IMR-90 (cell line): ENCODE data around the gene USP36. TPM values are rescaled to one million over a fixed set of nuclear protein-coding genes. Genes with fewer than 3 reads are reported as not detected.

Source experiments
- ATAC-seq: fragments of 200-7000 bp; cut with Tn5 transposase; 2 replicates; pipeline ENCODE4 v1.9.1; 2020; ENCODE audit warnings: low read depth, mild to moderate bottlenecking, moderate library complexity
- BruUV-seq: library from RNA; stranded (reverse); fragments of 400-500 nt; replicated peaks from 2 replicates; lab custom pipeline; 2021; lab: Mats Ljungman, UMichigan
- CTCF ChIA-PET: fragments of 300-600 bp; formaldehyde crosslinking; extraction: SDS; loops from one replicate; lab custom pipeline; 2021; ENCODE audit warnings: antibody characterized with exemption; lab: Yijun Ruan, JAX
- POLR2A ChIA-PET: fragments of 300-600 bp; sonication (Branson Sonifier 250); formaldehyde crosslinking; loops from one replicate; lab custom pipeline; 2022; ENCODE audit warnings: antibody characterized with exemption; ENCODE audit not compliant: unreplicated experiment; lab: Charles Lee
- DNase-seq: peaks from one replicate; pipeline ENCODE4 v3.0.0; 2013
- H2AFZ ChIP-seq: replicated peaks from 2 replicates; pipeline ENCODE3; 2013; ENCODE audit warnings: low read length, mild to moderate bottlenecking; ENCODE audit not compliant: poor library complexity
- H2AK5ac ChIP-seq: 2 replicates; pipeline ENCODE4 v1.6.1; 2013; ENCODE audit warnings: low read depth, low read length, inconsistent platforms
- H2AK9ac ChIP-seq: replicated peaks from 2 replicates; pipeline ENCODE3; 2013; ENCODE audit warnings: mild to moderate bottlenecking, low read depth, low read length, moderate library complexity; ENCODE audit not compliant: poor library complexity
- H2BK120ac ChIP-seq: 2 replicates; pipeline ENCODE4 v1.6.1; 2013; ENCODE audit warnings: low read depth, low read length, inconsistent platforms
- H2BK15ac ChIP-seq: 3 replicates; pipeline ENCODE4 v1.6.1; 2013; ENCODE audit warnings: low read depth, low read length, inconsistent platforms
- H2BK20ac ChIP-seq: 2 replicates; pipeline ENCODE4 v1.6.1; 2013; ENCODE audit warnings: low read depth, mild to moderate bottlenecking, inconsistent platforms, low read length, moderate library complexity
- H2BK5ac ChIP-seq: 2 replicates; pipeline ENCODE4 v1.6.1; 2013; ENCODE audit warnings: mild to moderate bottlenecking, low read depth, low read length, inconsistent platforms; ENCODE audit not compliant: poor library complexity, severe bottlenecking
- H3K14ac ChIP-seq: replicated peaks from 2 replicates; pipeline ENCODE4 v1.6.1; 2013; ENCODE audit warnings: low read depth, low read length, inconsistent platforms
- H3K18ac ChIP-seq: 2 replicates; pipeline ENCODE4 v1.6.1; 2013; ENCODE audit warnings: low read depth, low read length, control low read depth
- H3K23ac ChIP-seq: 2 replicates; pipeline ENCODE4 v1.6.1; 2013; ENCODE audit warnings: low read depth, low read length, inconsistent platforms
- H3K27ac ChIP-seq: 2 replicates; pipeline ENCODE4 v1.5.1; 2013; ENCODE audit warnings: mild to moderate bottlenecking, control low read depth, low read length; ENCODE audit not compliant: insufficient read depth
- H3K27me3 ChIP-seq: 2 replicates; pipeline ENCODE4 v1.6.1; 2013; ENCODE audit warnings: low read length; ENCODE audit not compliant: control insufficient read depth, insufficient read depth
- H3K36me3 ChIP-seq: 2 replicates; pipeline ENCODE4 v1.6.1; 2013; ENCODE audit warnings: low read length, mixed read lengths; ENCODE audit not compliant: control insufficient read depth, insufficient read depth
- H3K4ac ChIP-seq: 2 replicates; pipeline ENCODE4 v1.6.1; 2013; ENCODE audit warnings: low read depth, low read length, inconsistent platforms
- H3K4me1 ChIP-seq: 2 replicates; pipeline ENCODE4 v1.6.1; 2013; ENCODE audit warnings: low read length, mixed read lengths; ENCODE audit not compliant: control insufficient read depth, insufficient read depth
- H3K4me2 ChIP-seq: 2 replicates; pipeline ENCODE4 v1.6.1; 2013; ENCODE audit warnings: low read depth, mild to moderate bottlenecking, control low read depth, low read length, moderate library complexity
- H3K4me3 ChIP-seq: 2 replicates; pipeline ENCODE4 v1.5.1; 2013; ENCODE audit warnings: low read depth, mild to moderate bottlenecking, control low read depth, low read length, moderate library complexity; ENCODE audit not compliant: insufficient read depth
- H3K56ac ChIP-seq: 2 replicates; pipeline ENCODE4 v1.6.1; 2013; ENCODE audit warnings: low read length, inconsistent platforms; ENCODE audit not compliant: insufficient read depth; ENCODE audit errors: extremely low read depth
- H3K79me1 ChIP-seq, 2 experiments: 2 replicates each; pipeline ENCODE4 v1.6.1; 2013; ENCODE audit warnings: low read length in 2 of 2, inconsistent platforms in 1 of 2, low read depth in 1 of 2
- H3K9ac ChIP-seq: 2 replicates; pipeline ENCODE4 v1.6.1; 2013; ENCODE audit warnings: low read depth, low read length, control low read depth
- H3K9me1 ChIP-seq: 2 replicates; pipeline ENCODE4 v1.6.1; 2013; ENCODE audit warnings: low read length, inconsistent platforms; ENCODE audit not compliant: insufficient read depth
- H3K9me3 ChIP-seq: 2 replicates; pipeline ENCODE4 v1.6.1; 2013; ENCODE audit warnings: low read length; ENCODE audit not compliant: control insufficient read depth, insufficient read depth
- H4K20me1 ChIP-seq: 2 replicates; pipeline ENCODE4 v1.6.1; 2013; ENCODE audit warnings: low read length, inconsistent platforms; ENCODE audit not compliant: insufficient read depth
- H4K5ac ChIP-seq: 2 replicates; pipeline ENCODE4 v1.6.1; 2013; ENCODE audit warnings: mild to moderate bottlenecking, low read depth, low read length, control low read depth
- H4K8ac ChIP-seq, 2 experiments: 2 replicates each; pipeline ENCODE4 v1.6.1; 2013; ENCODE audit warnings: low read depth in 2 of 2, low read length in 2 of 2, control low read depth in 1 of 2, inconsistent platforms in 1 of 2
- H4K91ac ChIP-seq: 2 replicates; pipeline ENCODE4 v1.6.1; 2013; ENCODE audit warnings: low read depth, low read length, inconsistent platforms; ENCODE audit not compliant: insufficient read depth
- BHLHE40 ChIP-seq: fragments of 150-350 bp; IDR thresholded peaks from 2 replicates; pipeline ENCODE4 v1.6.1; 2016; ENCODE audit warnings: mild to moderate bottlenecking, low read depth, low read length
- CEBPB ChIP-seq: IDR thresholded peaks from 2 replicates; pipeline ENCODE4 v1.6.1; 2012; ENCODE audit warnings: low read depth, low read length, improper control_type of control experiment
- CHD1 ChIP-seq: IDR thresholded peaks from 2 replicates; pipeline ENCODE4 v1.6.1; 2012; ENCODE audit warnings: low read depth, low read length, improper control_type of control experiment
- CTCF ChIP-seq: conservative IDR thresholded peaks from 2 replicates; pipeline ENCODE4 v1.5.1; 2012; ENCODE audit warnings: mild to moderate bottlenecking, low read depth, low read length, improper control_type of control experiment
- RCOR1 ChIP-seq: IDR thresholded peaks from 2 replicates; pipeline ENCODE4 v1.6.1; 2012; ENCODE audit warnings: mild to moderate bottlenecking, low read length, improper control_type of control experiment; ENCODE audit not compliant: insufficient replicate concordance
- SMC3 ChIP-seq: fragments of 150-350 bp; IDR thresholded peaks from 2 replicates; pipeline ENCODE4 v1.6.1; 2016; ENCODE audit warnings: low read depth, mild to moderate bottlenecking, antibody characterized with exemption, low read length, moderate library complexity
- WGBS, 2 experiments: methylation state at CpG; one replicate each; pipeline versions ENCODE4 v1.1.5 to v1.1.7; 2013; ENCODE audit warnings: missing lambda C conversion rate in 2 of 2; ENCODE audit not compliant: insufficient read length in 1 of 2; ENCODE audit errors: extremely low coverage in 2 of 2; 5-methylcytosine and 5-hydroxymethylcytosine counted together
- dilution Hi-C: fragments of 300-500 bp; cut with HindIII; formaldehyde crosslinking; loops from one replicate; pipeline ENCODE4 v1.14.3; 2018; ENCODE audit warnings: low sequenced_read_pairs; ENCODE audit not compliant: unreplicated experiment
- in situ Hi-C: fragments of 300-500 bp; cut with MboI; formaldehyde crosslinking; loops from 3 replicates; pipeline ENCODE4 v1.14.3; 2019; ENCODE audit warnings: low sequenced_read_pairs, inconsistent platforms, mixed read lengths
- intact Hi-C: fragments of 100-400 bp; cut with micrococcal nuclease; formaldehyde crosslinking; loops from 2 replicates; pipeline ENCODE4 v1.10.0; 2022
- polyA plus RNA-seq, 3 experiments: library from polyadenylated mRNA; depleted of rRNA; stranded (reverse); fragments of >200 nt; gene quantifications; 2 replicates each; pipeline ENCODE4 v1.2.3, GENCODE V29; 2012; ENCODE audit warnings: low replicate concordance in 1 of 3
- total RNA-seq: library from RNA; depleted of rRNA; stranded (reverse); fragments of >200 nt; gene quantifications from 2 replicates; pipeline ENCODE4 v1.2.3, GENCODE V29; 2012
- TF ChIP-seq, protein P1 (sequence below): fragments of 150-350 bp; IDR thresholded peaks from 2 replicates; pipeline ENCODE4 v1.6.1; 2016; ENCODE audit warnings: low read depth, mild to moderate bottlenecking, low read length, moderate library complexity, borderline replicate concordance

The USP36 gene
- total and polyA plus RNA-seq, 2 of the 4 experiments (the other 2 are of a cell fraction) = 30.6 to 38.3 TPM

DNA sequence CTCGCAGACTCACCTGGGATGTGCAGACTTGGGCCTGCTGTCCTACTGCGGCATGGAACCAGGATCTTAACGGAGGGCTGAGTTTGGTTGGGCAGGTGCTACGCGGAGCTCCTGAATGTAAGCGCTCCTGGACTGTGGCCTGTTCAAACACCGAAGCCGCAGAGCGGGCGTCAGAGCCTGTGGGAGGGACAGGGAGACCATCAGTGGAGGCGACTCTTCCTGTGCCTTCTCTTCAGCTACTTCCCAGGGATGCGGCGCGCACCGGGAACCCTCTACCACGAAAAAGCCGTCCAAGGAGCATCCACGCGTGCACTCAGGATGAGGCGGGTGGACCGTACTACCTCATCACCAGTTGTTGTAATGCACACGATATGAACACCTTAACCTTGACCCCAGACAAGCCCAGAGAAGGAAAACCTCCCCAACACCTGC, 2.0 kb downstream of the USP36 start (continued):
- TF ChIP-seq CTCF = no peak

DNA sequence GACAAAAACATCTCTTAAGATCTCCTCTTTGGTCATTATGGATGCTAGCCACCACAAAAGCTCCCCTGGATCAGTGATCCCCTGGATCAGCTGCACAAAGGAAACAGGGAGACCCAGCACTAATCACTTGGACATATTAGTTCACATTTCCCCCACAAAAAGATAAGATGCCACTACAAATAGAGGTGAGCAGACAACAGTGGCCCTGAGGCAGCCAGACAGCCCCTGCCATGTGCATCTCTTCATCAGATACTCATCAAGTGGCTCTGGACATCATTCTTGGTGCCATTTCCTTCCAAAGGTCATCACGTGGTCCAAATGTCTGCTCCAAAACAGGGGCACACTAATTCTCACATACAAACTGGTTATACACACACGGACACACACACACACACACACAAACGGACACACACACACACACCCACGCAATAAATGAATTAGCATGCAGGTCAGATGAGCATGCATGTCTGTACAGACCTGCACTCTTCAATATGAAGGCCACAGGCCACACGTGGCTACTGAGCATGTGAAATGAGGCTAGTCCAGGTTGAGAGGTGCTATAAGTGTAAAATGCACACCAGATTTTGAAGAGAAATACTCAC, 4.1 kb downstream of the USP36 start:
- no peak overlapping the region for H3K23ac ChIP-seq
- peaks cover 46% of the 10 kb centered on the region for H4K20me1 ChIP-seq
- H4K5ac ChIP-seq = no peak overlapping the region
- peak overlapping the region; percentile 24; the same call in 1 of the 2 replicates for H2AK5ac ChIP-seq
- H3K4me2 ChIP-seq = no peak overlapping the region
- WGBS, 2 experiments = no CpG with 5 or more reads among the region's 5 CpGs
- H3K4ac ChIP-seq = no peak overlapping the region
- intact Hi-C loops (no loop called here), dilution Hi-C loops (no loop called here), in situ Hi-C loops (no loop called here)
- peaks cover 50% of the 10 kb centered on the region for H3K36me3 ChIP-seq
- H2AK9ac ChIP-seq = peak overlapping the region; percentile 19
- H2BK5ac ChIP-seq = no peak overlapping the region
- H3K4me1 ChIP-seq = peaks cover 9% of the 10 kb centered on the region
- no peak overlapping the region for H4K8ac ChIP-seq
- TF ChIP-seq CHD1 (no peak), CEBPB (no peak), SMC3 (no peak), BHLHE40 (no peak), CTCF (no peak), RCOR1 (no peak)
- TF ChIP-seq, protein P1, sequence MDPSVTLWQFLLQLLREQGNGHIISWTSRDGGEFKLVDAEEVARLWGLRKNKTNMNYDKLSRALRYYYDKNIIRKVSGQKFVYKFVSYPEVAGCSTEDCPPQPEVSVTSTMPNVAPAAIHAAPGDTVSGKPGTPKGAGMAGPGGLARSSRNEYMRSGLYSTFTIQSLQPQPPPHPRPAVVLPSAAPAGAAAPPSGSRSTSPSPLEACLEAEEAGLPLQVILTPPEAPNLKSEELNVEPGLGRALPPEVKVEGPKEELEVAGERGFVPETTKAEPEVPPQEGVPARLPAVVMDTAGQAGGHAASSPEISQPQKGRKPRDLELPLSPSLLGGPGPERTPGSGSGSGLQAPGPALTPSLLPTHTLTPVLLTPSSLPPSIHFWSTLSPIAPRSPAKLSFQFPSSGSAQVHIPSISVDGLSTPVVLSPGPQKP = no peak
- H2AFZ ChIP-seq = no peak overlapping the region
- no peak overlapping the region for H3K18ac ChIP-seq
- H3K27ac ChIP-seq = no peak overlapping the region
- H3K9me1 ChIP-seq = peaks cover 9% of the 10 kb centered on the region
- DNase-seq (no peak), ATAC-seq (no peak)
- BruUV-seq = no TSS peak
- H3K14ac ChIP-seq = no peak overlapping the region
- H3K27me3 ChIP-seq = no peaks in the 10 kb centered on the region
- H4K91ac ChIP-seq = no peak overlapping the region
- no peaks in the 10 kb centered on the region for H3K9me3 ChIP-seq
- no peak overlapping the region for H3K56ac ChIP-seq
- peaks cover 29 to 62% of the 10 kb centered on the region in 2 experiments for H3K79me1 ChIP-seq
- H3K9ac ChIP-seq = no peak overlapping the region
- no peak overlapping the region for H2BK120ac ChIP-seq
- no peak overlapping the region for H2BK15ac ChIP-seq
- CTCF ChIA-PET = no interaction called here
- H2BK20ac ChIP-seq = no peak overlapping the region
- no peak overlapping the region for H3K4me3 ChIP-seq
- POLR2A ChIA-PET = no interaction called here
